Measurements from ENCODE around the gene POLD3. TPM values are rescaled to one million over a fixed set of nuclear protein-coding genes. Genes with fewer than 3 reads are reported as not detected.

Gene POLD3
- total RNA-seq, 4 donors from 2014 or later = 9.1 to 13.6 (median 9.2) TPM

GRCh38 chr11:74615311-74615710, 22.9 kb downstream of the POLD3 start:
- H3K27ac ChIP-seq (replicated peaks in 1 of 4) = peak overlapping the region in 1 of 4 donors; percentile 22
- H3K36me3 ChIP-seq = peaks cover 4 to 47% (median 22%) of the 10 kb centered on the region in 4 donors
- TF ChIP-seq EP300 (IDR thresholded peaks at IDR 0.05) (no peak), POLR2A (IDR thresholded peaks at IDR 0.05; ENCODE audit: low read depth) (no peak), CTCF (IDR thresholded peaks at IDR 0.05) (no peak), POLR2AphosphoS5 (IDR thresholded peaks at IDR 0.05) (no peak)
- H3K9me3 ChIP-seq = no peaks in the 10 kb centered on the region
- H3K4me3 ChIP-seq = no peak overlapping the region
- WGBS = 71% methylated on average over 1 of the region's 1 CpG
- no peak for DNase-seq (ENCODE audit: extremely low spot score)
- no peaks in the 10 kb centered on the region for H3K27me3 ChIP-seq
- peaks cover 9 to 41% (median 29%) of the 10 kb centered on the region in 4 donors for H3K4me1 ChIP-seq
- intact Hi-C loops (cut with DNase I) = no loop called here

- WGBS = 72% methylated on average over 3 of the region's 3 CpGs
- Histone ChIP-seq H3K27ac (replicated peaks in 1 of 4) (peak overlapping the region in 1 of 4 donors; percentile 10), H3K36me3 (peaks cover 5 to 51% (median 26%) of the 10 kb centered on the region in 4 donors), H3K27me3 (no peaks in the 10 kb centered on the region), H3K9me3 (no peaks in the 10 kb centered on the region), H3K4me1 (peaks cover 9 to 38% (median 28%) of the 10 kb centered on the region in 4 donors), H3K4me3 (no peak overlapping the region)
- intact Hi-C loops (cut with DNase I) = no loop called here
- DNase-seq (ENCODE audit: extremely low spot score) = no peak
- TF ChIP-seq POLR2AphosphoS5 (IDR thresholded peaks at IDR 0.05) (no peak), CTCF (IDR thresholded peaks at IDR 0.05) (no peak), POLR2A (IDR thresholded peaks at IDR 0.05; ENCODE audit: low read depth) (no peak), EP300 (IDR thresholded peaks at IDR 0.05) (no peak)
Observed at GRCh38 chr11:74615988-74616387, 23.6 kb downstream of the POLD3 start.

- no peak for DNase-seq (ENCODE audit: extremely low spot score)
- Histone ChIP-seq H3K27me3 (no peaks in the 10 kb centered on the region), H3K4me1 (peaks cover 0 to 20% (median 2%) of the 10 kb centered on the region in 4 donors), H3K27ac (replicated peaks in 1 of 4) (no peak overlapping the region), H3K4me3 (no peak overlapping the region), H3K36me3 (peaks cover 8 to 40% (median 25%) of the 10 kb centered on the region in 4 donors), H3K9me3 (no peaks in the 10 kb centered on the region)
- intact Hi-C loops (cut with DNase I) = no loop called here
- TF ChIP-seq EP300 (IDR thresholded peaks at IDR 0.05) (no peak), POLR2AphosphoS5 (IDR thresholded peaks at IDR 0.05) (no peak), POLR2A (IDR thresholded peaks at IDR 0.05; ENCODE audit: low read depth) (no peak), CTCF (IDR thresholded peaks at IDR 0.05) (no peak)
- WGBS = 90% methylated on average over 2 of the region's 2 CpGs
Observed at GRCh38 chr11:74620531-74620930, 28.1 kb downstream of the POLD3 start.

GRCh38 chr11:74626130-74626529, 33.7 kb downstream of the POLD3 start:
- Histone ChIP-seq H3K4me1 (peaks cover 0 to 25% (median 11%) of the 10 kb centered on the region in 4 donors), H3K27me3 (no peaks in the 10 kb centered on the region), H3K9me3 (no peaks in the 10 kb centered on the region), H3K36me3 (peaks cover 0 to 23% (median 10%) of the 10 kb centered on the region in 4 donors), H3K4me3 (no peak overlapping the region), H3K27ac (replicated peaks in 1 of 4) (no peak overlapping the region)
- TF ChIP-seq POLR2AphosphoS5 (IDR thresholded peaks at IDR 0.05) (no peak), CTCF (IDR thresholded peaks at IDR 0.05) (no peak), POLR2A (IDR thresholded peaks at IDR 0.05; ENCODE audit: low read depth) (no peak), EP300 (IDR thresholded peaks at IDR 0.05) (no peak)
- no peak for DNase-seq (ENCODE audit: extremely low spot score)
- WGBS = 85% methylated on average over 4 of the region's 4 CpGs
- intact Hi-C loops (cut with DNase I) = no loop called here

GRCh38 chr11:74626604-74627003, 34.2 kb downstream of the POLD3 start:
- intact Hi-C loops (cut with DNase I) = no loop called here
- TF ChIP-seq POLR2A (IDR thresholded peaks at IDR 0.05; ENCODE audit: low read depth) (no peak), EP300 (IDR thresholded peaks at IDR 0.05) (no peak), POLR2AphosphoS5 (IDR thresholded peaks at IDR 0.05) (no peak), CTCF (IDR thresholded peaks at IDR 0.05) (no peak)
- Histone ChIP-seq H3K27ac (replicated peaks in 1 of 4) (no peak overlapping the region), H3K36me3 (peaks cover 0 to 18% (median 7%) of the 10 kb centered on the region in 4 donors), H3K9me3 (no peaks in the 10 kb centered on the region), H3K4me1 (peaks cover 0 to 25% (median 11%) of the 10 kb centered on the region in 4 donors), H3K27me3 (no peaks in the 10 kb centered on the region), H3K4me3 (no peak overlapping the region)
- 88% methylated on average over 5 of the region's 5 CpGs for WGBS
- DNase-seq (ENCODE audit: extremely low spot score) = no peak

Measured in esophagus muscularis mucosa (tissue), 4 donors.